Measurements from ENCODE around the gene ERVK3-1.

- TF ChIP-seq CTCF (IDR thresholded peaks at IDR 0.05) (no peak), POLR2A (IDR thresholded peaks at IDR 0.05) (no peak)
Observed at GRCh38 chr19:58307736-58308135, 2.6 kb downstream of the ERVK3-1 start.

All from testis (tissue), 2 donors.